VCaP (cell line): Measurements from ENCODE around the gene MPPED2.

ENCODE experiments used
- H3K27ac ChIP-seq: fragments of 450-650 bp; 2 replicates; pipeline ENCODE4 v1.5.1; 2017
- CTCF ChIP-seq: fragments of 450-650 bp; conservative IDR thresholded peaks from 2 replicates; pipeline ENCODE4 v1.5.1; 2017; ENCODE audit warnings: mild to moderate bottlenecking, moderate library complexity

Gene MPPED2

GRCh38 chr11:30405385-30405784 is 180.8 kb downstream of the MPPED2 start:
- no peak overlapping the region for H3K27ac ChIP-seq
- no peak for TF ChIP-seq CTCF

- no peak overlapping the region for H3K27ac ChIP-seq
- TF ChIP-seq CTCF: no peak
Measured at GRCh38 chr11:30404136-30404535, 182.0 kb downstream of the MPPED2 start.

GRCh38 chr11:30395751-30396150 is 190.4 kb downstream of the MPPED2 start:
- TF ChIP-seq CTCF: no peak
- H3K27ac ChIP-seq: no peak overlapping the region

GRCh38 chr11:30393012-30393411 is 193.1 kb downstream of the MPPED2 start:
- TF ChIP-seq CTCF: no peak

GRCh38 chr11:30392221-30392784 is 193.8 kb downstream of the MPPED2 start:
- H3K27ac ChIP-seq: no peak overlapping the region
- TF ChIP-seq CTCF: no peak

More at GRCh38 chr11:30393012-30393411, 193.1 kb downstream of the MPPED2 start:
- no peak overlapping the region for H3K27ac ChIP-seq

GRCh38 chr11:30388957-30389356 is 197.2 kb downstream of the MPPED2 start:
- no peak overlapping the region for H3K27ac ChIP-seq
- TF ChIP-seq CTCF: no peak

GRCh38 chr11:30387891-30388861 is 198.0 kb downstream of the MPPED2 start:
- no peak for TF ChIP-seq CTCF
- H3K27ac ChIP-seq: no peak overlapping the region
